Right renal cortex interstitium (tissue), 3 donors: Measurements from ENCODE around the gene DNAH9. TPM values are rescaled to one million over a fixed set of nuclear protein-coding genes. Genes with fewer than 3 reads are reported as not detected.
A peak's percentile ranks its signal among the peaks of the same experiment; 100 is the strongest.

Experiments
- DNase-seq, 3 donors: peaks; one replicate each; pipeline ENCODE4 v3.0.0-alpha.2; 2013; ENCODE audit warnings: low read depth in 3 of 3, low spot score in 2 of 3
- polyA plus RNA-seq, 3 donors: library from polyadenylated mRNA; unstranded; fragments of 120-200 nt; gene quantifications; one replicate each; pipeline ENCODE4 v1.2.1, GENCODE V29; 2013; ENCODE audit not compliant: insufficient read length in 3 of 3

Gene DNAH9
- polyA plus RNA-seq, 3 donors, result 4.1 to 13.1 (median 4.7) TPM

DNA sequence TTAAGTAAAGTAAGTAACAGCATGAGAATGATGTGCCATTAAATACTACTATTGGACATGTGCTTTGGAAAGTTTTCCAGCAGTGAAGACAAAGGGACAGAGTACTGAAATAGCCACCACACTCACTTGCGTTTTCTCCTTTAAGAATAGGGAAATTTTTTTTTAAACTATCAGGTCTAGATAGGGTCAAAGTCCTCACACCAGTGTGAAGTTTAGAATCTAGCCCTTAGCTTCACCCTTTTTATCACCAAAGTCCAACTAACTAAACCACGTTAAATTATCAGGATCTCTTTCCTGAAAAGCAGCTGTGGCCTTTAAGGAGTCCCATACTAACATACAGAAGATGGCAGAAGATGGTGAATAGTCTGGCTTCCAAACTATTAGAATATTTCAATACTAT, 218.1 kb downstream of the DNAH9 start:
- DNase-seq, result no peak

DNA sequence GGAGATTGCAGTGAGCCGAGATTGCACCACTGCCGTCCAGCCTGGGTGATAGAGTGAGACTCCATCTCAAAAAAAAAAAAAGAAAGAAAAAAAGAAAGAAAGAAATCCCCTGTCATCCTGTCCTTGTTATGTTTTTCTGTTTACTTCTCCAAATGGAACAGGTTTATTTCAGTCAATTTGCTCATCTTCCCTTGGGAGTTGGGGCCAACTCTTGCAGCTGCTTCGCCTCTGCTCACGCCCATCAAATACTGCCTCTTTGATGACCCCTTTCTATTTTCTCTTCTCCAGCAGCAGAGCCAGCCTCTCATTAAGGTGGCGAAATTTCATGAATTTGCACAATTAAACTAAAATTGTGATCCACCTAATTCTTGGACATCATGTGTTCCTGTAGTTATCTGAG, 225.6 kb downstream of the DNAH9 start:
- no peak for DNase-seq

DNA sequence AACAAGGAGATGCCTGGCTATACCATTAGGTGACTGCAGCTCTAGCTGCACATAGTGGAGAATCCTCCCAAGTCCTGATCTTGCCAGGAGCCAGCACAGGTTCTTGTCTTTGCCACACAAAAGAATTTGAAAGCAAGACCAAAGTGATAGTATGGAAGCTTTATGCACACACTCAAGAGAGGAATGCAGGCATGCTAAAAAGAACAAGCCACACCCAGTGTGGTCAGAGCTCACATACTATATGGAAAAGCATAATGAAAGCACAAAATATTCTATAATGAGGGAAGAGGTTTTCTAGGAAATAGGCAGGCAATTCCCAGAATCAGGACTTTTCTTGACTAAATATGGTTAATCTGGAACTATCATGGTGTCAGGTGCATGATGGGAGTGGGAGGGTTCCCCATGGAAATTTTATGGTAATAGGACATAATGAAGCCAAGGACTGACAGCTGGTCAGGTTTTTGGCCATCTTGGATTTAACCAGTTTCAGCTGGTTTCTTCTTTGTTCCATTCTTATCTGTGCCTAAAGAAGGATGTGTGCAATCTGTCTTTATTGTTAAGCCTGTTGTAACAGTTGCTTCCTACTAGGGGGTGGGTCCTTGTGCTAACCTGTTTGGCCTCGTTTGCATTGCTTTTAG, 227.4 kb downstream of the DNAH9 start:
- no peak for DNase-seq

DNA sequence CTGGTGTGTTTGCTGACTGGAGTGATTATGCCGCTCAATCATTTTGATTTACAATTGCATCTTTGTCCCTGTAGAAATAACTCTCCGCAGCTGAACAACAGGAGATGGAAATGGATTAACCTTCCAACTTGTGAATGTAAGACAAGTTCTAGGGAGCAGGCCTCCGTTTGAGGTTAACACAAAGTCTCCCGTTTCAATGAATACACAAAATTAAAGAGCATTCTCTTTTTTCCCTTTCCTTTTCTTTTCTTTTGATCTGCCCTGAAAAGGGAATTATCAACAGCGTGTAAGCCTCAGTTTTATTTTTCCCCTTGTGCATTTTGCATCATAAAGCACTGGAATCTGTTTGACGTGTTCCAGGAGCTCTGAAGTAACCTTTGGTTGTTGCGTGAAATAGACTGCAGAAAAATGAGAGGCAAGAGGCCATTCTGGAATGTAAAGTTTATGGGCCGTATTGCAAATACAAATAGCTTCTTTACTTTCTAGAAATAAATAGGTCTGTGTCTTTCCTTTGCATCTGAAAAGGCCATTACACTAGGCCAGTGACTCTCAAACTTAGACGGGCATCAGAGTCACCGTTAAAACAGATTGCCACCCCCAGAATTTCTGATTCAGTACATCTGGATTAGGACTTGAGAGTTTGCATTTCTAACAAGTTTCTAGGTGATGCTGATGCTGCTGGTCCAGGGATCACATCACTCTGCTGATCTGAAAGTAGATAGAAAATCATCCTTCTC, 234.3 kb downstream of the DNAH9 start:
- peak in 2 of 3 donors; percentile 8 to 21 for DNase-seq

DNA sequence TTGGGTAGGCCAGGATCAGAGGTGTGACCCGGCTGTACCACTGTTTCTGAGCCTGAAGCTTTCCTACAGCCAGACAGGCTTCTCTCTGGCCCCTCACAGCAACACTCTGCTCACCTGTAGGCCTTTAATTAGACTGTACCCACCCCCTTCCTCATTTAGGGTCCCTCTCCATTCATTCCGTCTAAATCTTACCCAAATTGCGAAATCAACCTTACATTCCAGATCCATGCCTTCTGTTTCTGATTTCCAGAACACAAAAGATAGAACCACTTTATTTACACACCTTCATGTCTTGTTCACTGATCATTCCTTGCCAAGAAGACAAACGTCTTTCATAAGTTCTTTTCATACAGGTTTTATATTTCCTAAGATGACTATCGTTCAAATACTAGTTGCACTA, 238.2 kb downstream of the DNAH9 start:
- no peak for DNase-seq

DNA sequence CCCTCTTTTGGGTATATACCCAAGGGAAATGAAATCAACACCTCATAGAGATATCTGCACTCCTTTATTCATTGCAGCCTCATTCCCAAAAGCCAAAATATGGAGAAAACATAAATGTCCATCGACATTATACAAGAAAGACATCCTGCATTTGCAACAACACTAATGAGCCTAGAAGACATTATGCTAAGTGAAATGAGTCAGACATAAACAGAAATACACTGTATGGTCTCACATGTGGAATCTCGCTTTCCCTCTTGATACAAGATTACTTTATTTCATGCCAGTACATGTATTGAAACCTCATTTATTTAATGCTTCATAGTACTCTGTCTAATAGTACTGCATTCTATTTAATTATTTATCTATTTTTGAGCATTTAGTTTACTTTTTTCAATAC, 241.8 kb downstream of the DNAH9 start:
- DNase-seq, result no peak

DNA sequence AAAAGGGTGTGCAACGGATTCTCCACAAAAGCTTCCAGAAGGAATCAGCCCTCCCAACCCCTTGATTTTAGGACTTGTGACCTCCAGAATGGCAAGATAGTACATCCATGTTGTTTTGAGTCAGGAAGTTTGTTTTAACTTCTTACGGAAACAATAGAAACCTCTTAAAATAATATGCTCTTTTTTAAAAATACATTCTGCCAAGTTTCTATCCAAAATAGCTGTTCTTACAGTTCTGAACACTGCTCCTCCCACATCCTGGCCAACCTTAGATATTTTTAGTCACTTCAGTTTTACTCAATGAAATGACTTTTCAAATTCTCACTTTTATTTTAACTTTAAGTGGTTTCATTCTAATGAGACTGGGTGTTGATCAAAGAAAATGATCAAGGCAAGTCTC, 242.6 kb downstream of the DNAH9 start:
- no peak for DNase-seq

DNA sequence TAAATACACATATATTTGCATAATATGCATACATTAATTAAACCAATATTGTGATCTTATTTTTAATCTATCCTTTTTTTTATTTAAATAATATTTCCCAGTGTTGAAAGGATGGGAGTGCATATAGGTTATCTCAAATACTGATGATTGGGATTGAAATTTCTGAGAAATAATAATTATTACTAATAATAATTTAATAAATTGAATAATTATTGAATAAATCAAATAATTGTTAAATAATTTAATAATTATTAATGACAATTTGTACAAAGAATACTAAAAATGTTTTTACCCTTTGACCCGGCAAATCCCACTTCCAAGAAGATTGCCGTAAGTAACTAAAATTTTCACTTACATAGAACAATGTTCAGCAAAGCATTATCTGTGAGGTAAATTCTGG, 250.1 kb downstream of the DNAH9 start:
- no peak for DNase-seq

DNA sequence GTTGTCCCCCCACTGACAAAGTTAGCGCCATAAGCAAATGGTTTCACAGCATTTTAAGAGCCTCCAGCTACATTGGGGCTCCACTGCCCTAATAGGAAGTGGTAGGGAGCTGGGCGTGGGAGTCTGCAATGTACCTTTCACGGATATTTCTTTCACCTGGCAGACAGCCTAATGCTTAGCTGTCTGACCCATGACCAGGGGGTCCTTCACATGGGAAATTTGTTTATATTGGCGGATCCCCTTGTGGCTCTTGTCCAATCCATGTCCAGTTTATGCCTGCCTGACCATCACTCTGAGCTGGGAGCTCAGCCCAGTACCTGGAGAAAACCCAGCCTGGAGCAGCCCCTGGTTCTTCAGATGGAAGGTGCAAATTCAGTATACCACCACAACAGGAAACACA, 254.0 kb downstream of the DNAH9 start:
- no peak for DNase-seq

DNA sequence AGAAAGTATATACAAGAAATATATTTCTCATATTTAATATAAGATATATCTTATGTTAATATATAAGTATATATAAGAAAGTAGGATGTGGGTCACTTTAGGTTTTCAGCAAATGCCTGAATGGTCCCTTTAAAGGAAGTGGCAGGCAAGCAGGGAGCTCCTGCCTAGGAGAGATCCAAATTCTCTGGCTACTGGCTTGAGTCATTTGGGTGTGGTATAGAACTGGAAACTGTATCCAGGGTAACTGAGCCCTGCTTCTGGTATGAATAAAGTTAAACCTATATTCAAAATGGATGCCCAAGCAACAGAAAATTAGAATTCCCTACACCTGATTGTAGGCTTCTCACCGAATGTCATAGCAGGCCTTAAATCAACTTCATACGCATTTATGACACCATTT, 254.6 kb downstream of the DNAH9 start:
- no peak for DNase-seq

DNA sequence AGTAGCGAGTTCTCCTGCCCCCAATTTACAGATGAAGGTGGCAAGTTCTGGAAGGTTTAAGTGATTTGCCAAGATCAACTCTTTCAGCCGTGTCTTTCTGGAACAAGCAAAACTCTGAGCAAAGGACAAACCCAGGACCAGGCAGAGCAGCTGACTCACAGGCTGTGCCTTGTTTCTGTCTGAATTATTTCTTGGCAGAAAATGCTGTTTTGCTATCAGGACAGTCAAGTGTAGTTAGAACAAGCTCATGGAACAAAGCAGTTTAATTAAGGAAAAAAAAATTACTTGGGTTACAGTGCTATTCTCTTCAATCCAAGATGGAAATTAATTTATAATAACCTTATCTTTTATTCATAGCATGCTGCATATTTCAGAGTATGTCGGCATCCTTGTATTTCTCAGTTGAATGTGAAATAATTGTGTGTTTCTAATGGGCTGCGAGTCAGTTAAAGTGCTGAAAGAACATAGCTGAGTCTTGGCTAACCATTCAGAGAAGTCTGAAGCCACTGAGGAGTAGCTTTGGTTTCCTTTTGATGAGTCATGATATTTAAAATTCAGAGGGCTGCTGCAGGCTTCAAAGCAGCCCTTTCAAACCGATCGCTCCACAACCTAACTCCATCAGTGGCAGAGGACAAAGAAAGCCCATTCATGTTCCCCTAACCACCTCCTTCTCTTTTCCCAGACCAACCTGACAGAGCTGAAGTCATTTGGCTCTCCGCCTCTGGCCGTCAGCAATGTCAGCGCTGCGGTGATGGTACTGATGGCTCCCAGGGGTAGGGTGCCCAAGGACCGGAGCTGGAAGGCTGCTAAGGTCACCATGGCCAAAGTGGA, 255.3 kb downstream of the DNAH9 start:
- no peak for DNase-seq

DNA sequence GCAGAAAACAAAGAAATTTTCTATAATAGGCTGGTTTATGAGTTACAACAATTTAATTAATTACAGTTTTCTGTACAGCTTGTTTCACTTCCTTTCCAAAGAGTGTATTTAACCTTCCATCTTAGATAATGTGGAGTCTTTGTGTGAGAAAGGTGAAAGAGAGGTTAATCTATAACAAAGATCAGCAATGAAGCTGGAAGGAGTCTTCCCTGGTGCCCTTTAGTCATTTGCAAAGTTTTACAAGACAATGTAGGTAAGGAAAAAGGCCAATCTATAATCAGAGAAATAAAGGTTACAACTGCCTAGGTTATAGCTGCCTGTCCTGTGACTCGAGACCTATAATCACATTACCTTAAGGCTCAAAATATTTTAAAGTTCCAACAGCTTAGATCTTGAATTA, 257.0 kb downstream of the DNAH9 start:
- no peak for DNase-seq

DNA sequence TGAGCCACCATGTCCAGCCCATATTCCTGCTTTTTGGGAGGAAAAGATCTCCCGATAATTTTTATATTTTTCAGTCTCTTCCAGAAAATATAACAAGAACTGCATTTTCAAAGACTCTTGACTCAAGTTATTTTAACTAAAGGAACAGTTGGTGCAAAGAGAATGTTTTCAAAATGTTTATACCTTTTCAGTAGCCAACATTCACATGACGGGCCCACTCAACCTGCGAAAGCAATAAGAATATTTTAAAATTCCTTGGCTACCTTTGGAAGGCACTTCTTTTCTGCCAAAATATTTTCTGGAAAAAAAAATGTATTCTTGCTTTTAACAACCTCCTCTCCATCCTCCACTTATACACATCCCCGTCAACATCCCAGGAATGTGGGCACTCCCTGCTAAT, 258.7 kb downstream of the DNAH9 start:
- DNase-seq, result no peak

DNA sequence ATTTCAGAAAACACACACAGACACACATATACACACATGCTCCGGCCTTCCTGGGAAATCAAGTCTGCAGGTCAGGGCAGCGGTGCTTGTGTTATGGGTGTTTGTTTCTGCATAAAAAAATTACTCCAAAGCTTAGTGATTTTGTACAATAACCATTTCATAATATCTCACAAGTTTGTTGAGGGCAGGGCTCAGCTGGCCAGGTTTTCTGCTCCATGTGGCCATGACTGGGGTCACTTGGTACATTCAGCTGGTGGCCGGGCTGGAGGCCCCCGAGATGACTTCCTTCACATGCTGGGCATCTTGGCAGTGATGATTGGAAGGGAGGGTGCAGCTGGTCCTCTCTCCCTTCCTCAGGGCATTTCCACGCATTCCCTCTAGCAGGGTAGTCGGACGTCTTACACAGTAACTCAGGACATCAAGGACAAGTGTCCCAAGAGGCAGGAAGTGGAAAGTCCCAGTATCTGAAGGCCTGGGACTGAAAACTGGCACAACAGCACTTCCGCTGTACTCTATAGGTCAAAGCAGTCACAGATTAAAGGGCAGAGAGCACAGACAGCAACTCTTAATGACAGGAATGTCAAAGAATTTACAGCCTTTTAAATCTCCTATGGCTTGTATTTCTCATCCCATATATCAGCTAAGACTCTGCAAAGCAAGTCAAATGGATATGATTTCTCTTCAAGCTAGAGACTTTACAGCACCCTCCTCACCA, 271.6 kb downstream of the DNAH9 start:
- DNase-seq, result no peak

DNA sequence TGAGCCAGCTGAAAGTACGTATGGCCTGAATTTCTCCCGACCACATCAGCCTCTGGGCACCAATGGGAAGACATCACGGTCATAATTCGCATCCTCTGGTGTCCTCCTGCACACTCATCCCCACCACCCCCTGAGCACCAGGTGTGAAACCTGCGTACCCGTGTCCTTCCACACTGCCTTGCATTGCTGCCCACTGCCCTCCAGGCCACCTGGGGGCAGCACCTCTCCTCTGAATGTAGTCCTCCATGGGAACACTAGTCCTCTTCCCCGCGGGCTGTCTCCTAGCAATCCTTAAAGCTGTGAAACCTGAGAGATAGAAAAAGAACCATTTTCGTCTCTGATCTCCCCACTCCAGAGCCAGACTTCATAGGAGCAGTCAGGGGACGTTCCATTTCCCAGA, 273.5 kb downstream of the DNAH9 start:
- DNase-seq, result no peak

DNA sequence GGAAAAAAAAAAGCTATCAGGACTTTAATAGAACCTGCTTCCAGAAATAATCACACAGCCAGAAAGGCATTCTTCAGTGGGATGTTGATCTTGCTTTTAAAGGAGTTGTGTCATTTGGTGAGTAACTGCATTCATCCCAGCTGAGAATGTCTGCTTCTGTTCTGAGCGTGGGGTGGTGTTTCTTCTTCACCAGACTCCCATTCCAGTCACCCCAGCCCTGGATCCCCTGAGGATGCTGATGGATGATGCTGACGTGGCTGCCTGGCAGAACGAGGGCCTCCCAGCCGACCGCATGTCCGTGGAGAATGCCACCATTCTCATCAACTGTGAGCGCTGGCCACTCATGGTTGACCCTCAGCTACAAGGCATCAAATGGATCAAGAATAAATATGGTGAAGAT, 276.5 kb downstream of the DNAH9 start:
- no peak for DNase-seq

DNA sequence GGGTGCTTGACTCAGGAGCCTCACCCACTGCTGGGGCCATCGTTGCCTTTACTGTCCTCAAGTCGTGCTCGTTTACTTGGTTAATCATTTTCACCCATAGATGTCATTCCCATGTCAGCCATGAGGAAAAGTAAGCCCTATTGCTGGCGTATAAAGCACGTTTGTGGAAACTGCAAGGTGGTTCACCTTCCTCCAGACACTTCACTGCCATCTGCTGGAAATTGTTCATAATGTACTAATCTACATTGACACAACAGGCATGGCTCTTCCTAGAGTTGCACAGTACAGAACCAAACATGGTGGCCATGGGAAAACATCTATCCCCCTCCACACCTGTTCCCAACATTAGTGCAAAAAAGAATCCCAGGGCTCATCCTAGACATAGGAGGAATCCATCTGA, 282.4 kb downstream of the DNAH9 start:
- DNase-seq, result no peak

DNA sequence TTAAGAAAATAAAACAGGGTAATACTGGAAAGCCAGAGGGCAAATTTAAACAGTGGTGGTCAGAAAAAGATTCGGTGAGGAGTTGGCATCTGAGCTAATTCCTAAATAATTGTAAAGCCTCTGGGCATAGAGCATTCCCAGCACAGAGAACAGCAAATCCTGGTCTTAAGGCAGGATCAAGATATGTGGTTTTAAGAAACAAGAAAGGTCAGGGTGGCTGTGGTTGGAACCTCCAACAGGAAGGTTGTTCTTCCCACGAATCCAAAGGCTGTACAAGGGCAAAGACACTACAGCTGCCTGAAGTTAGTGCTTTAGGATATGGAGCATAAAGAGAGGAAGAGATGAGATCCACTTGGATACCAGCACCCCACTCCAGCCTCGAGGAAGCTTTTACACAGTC, 284.4 kb downstream of the DNAH9 start:
- DNase-seq, result no peak

DNA sequence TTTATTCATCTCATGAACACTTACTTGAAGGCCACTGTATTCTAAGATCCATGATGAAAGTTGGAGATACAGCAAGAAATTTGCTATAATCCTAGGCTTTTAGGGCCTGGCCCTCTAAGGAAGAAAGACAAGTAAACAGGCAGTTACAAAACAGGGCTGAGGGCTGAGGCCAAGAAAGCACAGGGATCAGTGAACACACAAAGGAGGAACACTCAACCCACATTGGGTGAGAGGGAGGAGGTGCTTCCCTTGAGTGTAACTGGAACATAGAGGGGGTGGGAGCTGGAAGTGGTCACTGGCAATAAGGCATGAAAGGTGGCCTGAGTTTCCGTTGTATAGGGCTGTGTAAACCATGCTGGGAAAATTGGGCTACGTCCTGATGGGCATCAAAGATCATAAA, 286.8 kb downstream of the DNAH9 start:
- no peak for DNase-seq

DNA sequence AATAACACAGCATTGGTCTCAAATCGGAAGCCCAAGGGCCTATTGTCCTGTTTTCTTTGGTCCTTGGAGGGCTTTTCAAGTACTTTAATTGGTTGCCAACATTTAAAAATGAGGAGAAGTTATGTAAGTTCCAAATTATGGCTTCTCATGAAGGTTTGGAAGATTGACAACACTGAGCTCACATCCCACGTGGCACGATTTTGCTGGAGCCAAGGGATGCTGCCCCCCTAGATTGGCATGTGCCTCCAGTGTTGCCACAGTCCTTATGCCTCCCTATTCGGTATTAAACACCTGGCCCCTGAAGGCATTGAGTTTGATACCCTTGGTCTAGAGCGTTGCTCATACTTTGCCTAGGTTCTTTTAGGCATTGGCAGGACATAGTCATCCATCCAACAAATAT, 291.0 kb downstream of the DNAH9 start:
- no peak for DNase-seq

DNA sequence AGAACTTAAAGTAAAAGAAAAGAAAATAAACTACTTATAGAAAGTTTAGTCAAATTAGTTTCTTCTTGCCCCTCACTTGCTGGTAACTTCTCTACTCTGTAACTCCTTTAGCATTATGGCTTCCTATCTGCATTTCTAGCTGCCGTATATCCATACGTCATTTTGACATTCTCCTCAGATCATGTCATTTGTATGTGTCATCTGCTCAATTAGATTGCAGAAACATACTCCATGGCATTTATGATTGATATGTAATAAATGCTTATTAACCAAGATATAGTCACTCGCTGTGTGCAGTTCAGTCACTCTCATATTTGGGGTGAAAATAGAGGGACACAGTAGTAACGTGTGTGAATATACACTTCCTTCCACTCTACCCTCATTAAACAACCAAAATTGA, 295.6 kb downstream of the DNAH9 start:
- no peak for DNase-seq
